NCI-H1694 treated with DMSO at 0.1 percent for 48 hours (cell line): ENCODE results near the gene RPS3A.
"Not testable (repeated sequence)": the region's sequence is repeated elsewhere in the genome, so short reads cannot be mapped to it uniquely, and the experiment has no call there.

ENCODE experiments used
- DNase-seq: peaks from one replicate; lab custom pipeline; 2025; lab: John Stamatoyannopoulos, UW

Gene RPS3A

GRCh38 chr4:151099229-151099975, at the start of gene RPS3A:
RPS3A (plus strand) TSS chr4:151099628; CDS start chr4:151099653, 25 bp downstream.
- peak; percentile 90 for DNase-seq

DNA sequence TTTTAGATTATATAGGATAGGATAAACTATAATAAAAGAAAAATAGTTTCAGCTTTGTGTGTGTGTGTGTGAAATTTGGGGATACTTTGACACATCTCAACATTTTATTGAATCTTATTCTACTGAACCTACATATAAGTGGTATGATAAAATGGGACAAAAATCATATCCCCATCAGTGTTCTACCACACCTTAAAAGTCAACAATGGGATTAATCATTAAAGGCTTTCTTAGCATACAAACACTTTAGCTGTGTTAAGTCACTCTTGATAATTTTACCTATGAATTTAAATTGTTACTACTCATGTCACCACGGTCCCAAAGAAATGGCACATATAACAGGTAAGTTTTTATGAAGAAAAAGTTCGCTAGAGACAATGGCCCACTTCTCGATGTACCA, 46.6 kb upstream of the RPS3A start:
- no peak for DNase-seq

GRCh38 chr4:151055539-151055938, 43.9 kb upstream of the RPS3A start:
- no peak for DNase-seq

GRCh38 chr4:151063143-151063542, 36.3 kb upstream of the RPS3A start:
- DNase-seq, result not testable (repeated sequence)

- DNase-seq, result no peak
These were observed 32.0 kb upstream of the RPS3A start for GRCh38 chr4:151067316-151067970.

DNA sequence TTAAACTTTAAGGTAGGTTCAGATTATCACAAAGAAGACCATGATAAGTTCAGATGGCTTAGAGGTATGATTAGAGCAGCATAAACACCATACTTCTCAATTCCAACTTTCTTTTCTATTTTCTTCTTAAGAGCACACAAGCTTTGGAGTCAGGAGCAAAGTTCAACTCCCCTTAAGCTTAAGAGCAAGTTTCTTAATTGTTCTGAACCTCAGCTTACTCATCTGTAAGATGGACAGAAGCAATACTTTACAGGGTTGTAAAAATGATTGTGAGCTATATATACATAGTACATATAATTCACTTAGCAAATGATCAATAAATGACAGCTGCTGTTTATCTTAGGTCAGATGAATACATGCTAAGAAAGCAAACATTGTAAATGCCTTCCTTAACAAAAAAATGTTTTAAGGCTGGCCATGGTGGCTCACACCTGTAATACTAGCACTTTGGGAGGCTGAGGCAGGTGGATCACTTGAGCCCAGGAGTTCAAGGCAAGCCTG, 25.0 kb upstream of the RPS3A start:
- no peak for DNase-seq

- DNase-seq, result not testable (repeated sequence)
These were observed 21.4 kb upstream of the RPS3A start for GRCh38 chr4:151077978-151078377.

DNA sequence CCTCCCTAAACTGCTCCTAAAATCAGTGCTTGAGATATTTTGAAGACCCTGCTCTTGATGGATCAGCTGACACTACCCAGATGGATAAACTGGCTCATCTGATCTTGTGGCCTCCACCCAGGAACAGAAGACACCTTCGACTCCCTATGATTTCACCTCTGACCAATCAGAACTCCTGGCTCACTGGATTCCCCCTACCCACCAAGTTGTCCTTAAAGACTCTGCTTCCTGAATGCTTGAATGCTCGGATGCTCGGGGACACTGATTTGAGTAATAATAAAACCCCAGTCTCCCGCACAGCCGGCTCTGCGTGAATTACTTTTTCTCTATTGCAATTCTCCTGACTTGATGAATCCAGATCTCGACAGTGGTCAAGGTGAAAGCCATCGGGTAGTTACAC, 12.0 kb upstream of the RPS3A start:
- no peak for DNase-seq

GRCh38 chr4:151091047-151091446, 8.4 kb upstream of the RPS3A start:
- no peak for DNase-seq

DNA sequence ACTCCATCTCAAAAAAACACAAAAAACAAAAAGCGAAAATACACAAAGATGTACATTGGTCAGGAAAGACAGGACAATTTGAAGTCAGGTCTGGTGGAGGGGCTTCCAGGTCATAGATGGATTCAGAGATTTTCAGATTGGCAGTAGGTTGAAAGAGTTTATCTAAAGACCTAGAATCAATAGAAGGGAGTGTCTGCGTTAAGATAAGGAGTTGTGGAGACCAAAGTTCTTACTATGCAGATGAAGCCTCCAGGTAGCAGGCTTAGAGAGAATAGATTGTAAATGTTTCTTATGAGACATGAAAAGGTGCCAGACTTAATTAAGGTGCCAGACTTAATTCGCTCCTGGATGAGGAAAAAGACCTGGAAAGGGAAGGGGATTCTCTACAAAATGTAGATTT, 6.9 kb upstream of the RPS3A start:
- no peak for DNase-seq

DNA sequence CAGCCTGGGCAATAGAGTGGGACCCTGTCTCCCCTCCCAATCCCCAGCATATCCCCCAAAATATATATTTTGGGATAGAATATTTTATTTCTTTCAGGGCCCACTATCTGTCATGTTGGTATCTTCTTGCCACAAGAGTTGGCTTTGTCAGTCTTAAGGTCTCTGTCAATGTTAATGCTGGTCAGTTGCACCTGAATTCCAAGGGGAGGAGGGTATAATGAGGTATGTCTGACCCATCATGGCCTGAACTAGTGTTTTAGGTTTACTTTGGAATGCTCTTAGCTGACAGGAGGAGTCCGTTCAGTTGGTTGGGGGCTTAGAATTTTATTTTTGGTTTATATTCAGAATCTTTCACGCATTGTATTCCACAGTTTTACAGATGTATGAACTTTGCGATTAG, 6.2 kb upstream of the RPS3A start:
- no peak for DNase-seq

- no peak for DNase-seq
These were observed 5.1 kb upstream of the RPS3A start for GRCh38 chr4:151094290-151094751.

- DNase-seq, result no peak
These were observed 4.3 kb upstream of the RPS3A start for GRCh38 chr4:151095142-151095541.

GRCh38 chr4:151097759-151098158, 1.7 kb upstream of the RPS3A start:
- DNase-seq, result no peak

DNA sequence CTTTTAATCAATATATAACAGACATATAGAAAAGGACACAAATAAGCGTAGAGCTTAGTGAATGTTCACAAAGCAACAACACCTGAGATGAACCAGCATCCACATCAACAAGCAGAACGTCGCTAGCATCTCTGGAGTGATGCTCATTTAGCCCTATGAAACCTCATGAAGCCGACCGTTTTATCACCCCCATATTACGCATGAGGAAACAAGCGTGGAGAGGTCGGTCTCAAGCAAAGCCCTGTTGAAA, 524 bp upstream of the RPS3A start:
- DNase-seq, result no peak

GRCh38 chr4:151099976-151100417, 569 bp downstream of the RPS3A start:
- no peak for DNase-seq

DNA sequence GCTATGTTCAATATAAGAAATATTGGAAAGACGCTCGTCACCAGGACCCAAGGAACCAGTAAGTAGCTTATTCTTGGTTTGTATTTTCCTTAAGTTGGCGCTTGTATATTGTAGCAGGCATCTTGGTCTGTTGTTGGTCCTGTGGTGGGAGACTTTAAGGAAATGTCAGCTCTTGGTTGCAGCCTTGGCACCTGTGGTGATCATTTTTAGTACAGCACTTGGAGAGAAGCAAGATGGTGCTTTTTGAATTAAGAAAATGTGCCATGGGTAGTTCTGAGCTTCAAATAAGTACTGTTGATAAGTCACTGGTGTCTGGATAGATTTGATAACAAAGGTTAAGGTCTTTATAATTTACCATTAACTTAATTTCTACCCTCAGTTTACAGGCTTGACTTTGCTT, 1.1 kb downstream of the RPS3A start:
- no peak for DNase-seq

- DNase-seq, result no peak
These were observed 4.3 kb downstream of the RPS3A start for GRCh38 chr4:151103758-151104157.

DNA sequence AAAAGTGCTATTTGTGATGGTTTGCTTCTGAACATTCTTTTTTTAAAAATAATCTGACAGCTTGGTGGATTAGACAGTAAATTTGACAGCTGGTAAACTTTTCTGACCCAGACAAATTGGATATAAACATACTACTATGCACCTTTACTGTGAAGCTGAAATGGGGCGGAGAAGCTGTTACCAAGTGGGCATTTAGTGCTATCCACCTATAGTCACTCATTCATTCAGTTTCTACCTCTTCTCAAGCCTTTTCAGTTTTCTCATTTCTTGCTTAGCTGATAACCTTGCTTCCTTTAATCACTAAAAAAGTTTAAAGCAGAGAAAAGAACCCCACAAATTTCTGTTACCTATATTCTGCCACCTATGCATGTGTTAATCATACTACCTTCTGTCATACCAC, 5.2 kb downstream of the RPS3A start:
- DNase-seq, result no peak

GRCh38 chr4:151105454-151106032, 6.1 kb downstream of the RPS3A start:
- DNase-seq, result no peak

DNA sequence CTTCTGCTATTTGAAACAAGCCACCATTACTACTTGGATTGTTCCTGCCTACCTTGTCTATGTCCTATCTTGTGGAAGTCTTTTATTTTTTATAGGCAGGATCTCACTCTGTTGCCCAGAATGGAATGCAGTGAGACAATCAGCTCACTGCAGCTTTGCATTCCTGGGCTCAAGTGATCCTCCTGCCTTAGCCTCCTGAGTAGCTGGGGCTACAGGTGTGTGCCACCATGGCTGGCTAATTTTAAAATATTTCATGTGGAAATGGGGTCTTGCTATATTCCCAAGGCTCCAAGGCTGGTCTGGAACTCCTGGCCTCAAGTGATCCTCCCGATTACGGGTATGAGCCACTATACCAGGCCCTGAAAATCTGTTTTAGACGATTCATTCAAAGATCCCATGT, 7.6 kb downstream of the RPS3A start:
- no peak for DNase-seq

GRCh38 chr4:151110236-151110635, 10.8 kb downstream of the RPS3A start:
- DNase-seq, result no peak

DNA sequence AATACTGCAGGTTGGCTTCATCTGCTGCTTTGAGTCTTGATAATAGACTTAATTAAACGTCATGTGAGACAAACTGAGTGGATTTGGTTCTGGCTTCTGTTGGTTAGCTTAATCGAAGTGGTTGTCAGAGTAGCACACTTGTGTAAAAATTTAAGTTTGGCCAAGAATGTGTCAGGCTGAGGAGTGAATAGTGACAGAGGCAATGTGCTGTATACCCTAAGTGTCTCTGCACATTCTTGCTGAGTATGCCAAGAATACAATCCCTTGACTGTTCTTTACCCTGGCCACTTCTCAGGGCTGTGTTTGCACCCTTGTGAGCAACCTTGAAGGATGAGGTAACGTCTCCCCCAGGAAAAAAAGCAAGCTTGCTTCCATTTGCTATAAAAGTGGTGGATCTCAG, 14.9 kb downstream of the RPS3A start:
- no peak for DNase-seq
